Upper lobe of left lung (tissue), 4 donors: ENCODE results near the gene RHOT1.

ENCODE experiments used
- POLR2A ChIP-seq, 4 donors: fragments of 450-650 bp; IDR thresholded peaks; one replicate each; pipeline ENCODE4 v1.5.1; 2016 to 2017; ENCODE audit warnings: antibody characterized with exemption in 4 of 4, mild to moderate bottlenecking in 2 of 4
- POLR2AphosphoS5 ChIP-seq, 2 donors: sonication (generic); formaldehyde crosslinking; IDR thresholded peaks; one replicate each; pipeline ENCODE4 v1.5.1; 2017; ENCODE audit warnings: antibody characterized with exemption in 2 of 2
- TF ChIP-seq, protein P1 (sequence below), 6 experiments: fragments of 450-650 bp in 4 of 6; fragments of 200-600 bp in 2 of 6; sonication (generic) in 2 of 6; IDR thresholded peaks; one replicate each; pipeline ENCODE4 v1.5.1; 2016 to 2019; ENCODE audit warnings: antibody characterized with exemption in 6 of 6

DNA sequence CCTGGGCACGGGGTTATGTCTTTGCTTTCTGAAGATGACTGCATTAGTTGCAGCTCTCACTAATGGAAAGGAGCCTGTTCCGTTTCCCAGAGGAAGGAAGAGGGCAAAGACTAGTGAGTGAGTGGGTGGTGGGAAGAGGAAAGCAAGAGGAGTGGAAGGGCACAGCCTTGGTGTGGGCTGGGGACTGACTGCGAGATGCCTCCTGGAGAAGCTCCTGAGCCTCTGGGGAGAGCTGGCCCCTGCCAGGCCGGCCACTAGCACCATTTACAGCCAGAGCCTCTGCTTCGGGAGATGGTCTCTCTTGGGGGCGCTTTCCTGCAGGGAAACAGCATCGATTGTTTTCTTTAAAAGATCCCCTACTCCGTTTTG lies 122.5 kb downstream of the RHOT1 start:
- TF ChIP-seq, protein P1, sequence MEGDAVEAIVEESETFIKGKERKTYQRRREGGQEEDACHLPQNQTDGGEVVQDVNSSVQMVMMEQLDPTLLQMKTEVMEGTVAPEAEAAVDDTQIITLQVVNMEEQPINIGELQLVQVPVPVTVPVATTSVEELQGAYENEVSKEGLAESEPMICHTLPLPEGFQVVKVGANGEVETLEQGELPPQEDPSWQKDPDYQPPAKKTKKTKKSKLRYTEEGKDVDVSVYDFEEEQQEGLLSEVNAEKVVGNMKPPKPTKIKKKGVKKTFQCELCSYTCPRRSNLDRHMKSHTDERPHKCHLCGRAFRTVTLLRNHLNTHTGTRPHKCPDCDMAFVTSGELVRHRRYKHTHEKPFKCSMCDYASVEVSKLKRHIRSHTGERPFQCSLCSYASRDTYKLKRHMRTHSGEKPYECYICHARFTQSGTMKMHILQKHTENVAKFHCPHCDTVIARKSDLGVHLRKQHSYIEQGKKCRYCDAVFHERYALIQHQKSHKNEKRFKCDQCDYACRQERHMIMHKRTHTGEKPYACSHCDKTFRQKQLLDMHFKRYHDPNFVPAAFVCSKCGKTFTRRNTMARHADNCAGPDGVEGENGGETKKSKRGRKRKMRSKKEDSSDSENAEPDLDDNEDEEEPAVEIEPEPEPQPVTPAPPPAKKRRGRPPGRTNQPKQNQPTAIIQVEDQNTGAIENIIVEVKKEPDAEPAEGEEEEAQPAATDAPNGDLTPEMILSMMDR (IDR thresholded peaks at IDR 0.05): no peak
- no peak for TF ChIP-seq POLR2A (IDR thresholded peaks at IDR 0.05)
- TF ChIP-seq POLR2AphosphoS5 (IDR thresholded peaks at IDR 0.05): no peak
